ENCODE data around the gene MUC4. TPM values are rescaled to one million over a fixed set of nuclear protein-coding genes. Genes with fewer than 3 reads are reported as not detected.

MUC4 gene
- total and polyA plus RNA-seq, 8 donors, result 0.04 to 0.59 (median 0.14) TPM

- FAIRE-seq, result no peak
- intact Hi-C loops (cut with DNase I), result no loop called here
- H3K27ac ChIP-seq, result no peak overlapping the region
Measured at GRCh38 chr3:195709676-195710085, 102.0 kb downstream of the MUC4 start.

GRCh38 chr3:195708626-195709481 is 102.9 kb downstream of the MUC4 start:
- no peak for FAIRE-seq
- no peaks in the 10 kb centered on the region for H3K9me3 ChIP-seq
- no peak for ATAC-seq
- DNase-seq, result no peak
- 91 to 96% methylated on average over 6 of the region's 6 CpGs for WGBS, 2 donors
- no peaks in the 10 kb centered on the region for H3K4me1 ChIP-seq
- no peak overlapping the region for H3K27ac ChIP-seq
- H3K36me3 ChIP-seq, result peaks cover 5 to 27% (median 14%) of the 10 kb centered on the region in 3 donors
- no peak overlapping the region for H3K4me3 ChIP-seq
- intact Hi-C loops (cut with DNase I), result no loop called here
- no peak for TF ChIP-seq CTCF (IDR thresholded peaks at IDR 0.05)
- no peaks in the 10 kb centered on the region for H3K27me3 ChIP-seq

More at GRCh38 chr3:195709676-195710085, 102.0 kb downstream of the MUC4 start:
- Histone ChIP-seq H3K4me1 (no peaks in the 10 kb centered on the region), H3K9me3 (no peaks in the 10 kb centered on the region), H3K36me3 (peaks cover 5 to 32% (median 14%) of the 10 kb centered on the region in 3 donors), H3K4me3 (no peak overlapping the region), H3K27me3 (no peaks in the 10 kb centered on the region)
- 95 to 96% methylated on average over 6 of the region's 6 CpGs for WGBS, 2 donors
- DNase-seq, result no peak
- no peak for TF ChIP-seq CTCF (IDR thresholded peaks at IDR 0.05)
- no peak for ATAC-seq

- Histone ChIP-seq H3K9me3 (no peaks in the 10 kb centered on the region), H3K4me3 (no peak overlapping the region), H3K4me1 (no peaks in the 10 kb centered on the region), H3K27me3 (no peaks in the 10 kb centered on the region), H3K27ac (no peak overlapping the region), H3K36me3 (peaks cover 5 to 27% (median 14%) of the 10 kb centered on the region in 3 donors)
- no peak for TF ChIP-seq CTCF (IDR thresholded peaks at IDR 0.05)
- intact Hi-C loops (cut with DNase I), result no loop called here
- FAIRE-seq, result no peak
- ATAC-seq, result no peak
- 79 to 95% methylated on average over 6 of the region's 6 CpGs for WGBS, 2 donors
- no peak for DNase-seq
Measured at GRCh38 chr3:195708061-195708460, 103.7 kb downstream of the MUC4 start.

- FAIRE-seq, result no peak
- peak in 3 of 4 donors; percentile 4 to 9 (median 8) for ATAC-seq
- H3K36me3 ChIP-seq, result peaks cover 0 to 16% (median 9%) of the 10 kb centered on the region in 3 donors
Measured at GRCh38 chr3:195705081-195705991, 106.4 kb downstream of the MUC4 start.

More at GRCh38 chr3:195705081-195705991, 106.4 kb downstream of the MUC4 start:
- intact Hi-C loops (cut with DNase I), result no loop called here
- Histone ChIP-seq H3K4me3 (no peak overlapping the region), H3K27ac (no peak overlapping the region), H3K27me3 (no peaks in the 10 kb centered on the region), H3K4me1 (no peaks in the 10 kb centered on the region), H3K9me3 (no peaks in the 10 kb centered on the region)
- no peak for TF ChIP-seq CTCF (IDR thresholded peaks at IDR 0.05)
- WGBS, 2 donors, result 92% methylated on average over 9 of the region's 9 CpGs
- DNase-seq, result no peak
